GM21515 (cell line): ENCODE data around the gene HEXA.

Experiments
- ATAC-seq: cut with Tn5 transposase; IDR thresholded peaks from one replicate; pipeline ENCODE4 v1.9.1; 2021; ENCODE audit not compliant: unreplicated experiment

Gene HEXA

GRCh38 chr15:72323752-72324151 lies 52.1 kb downstream of the HEXA start:
- ATAC-seq, result no peak

- peak; percentile 75 for ATAC-seq
Observed at GRCh38 chr15:72319985-72320671, 55.7 kb downstream of the HEXA start, which contains the start of gene CELF6. Gene CELF6, minus strand, starts transcription at chr15:72320157. Its CDS starts 283 bp downstream, at chr15:72319874.

- ATAC-seq, result peak; percentile 26
Observed at GRCh38 chr15:72319360-72319984, 56.3 kb downstream of the HEXA start.

- no peak for ATAC-seq
Observed at GRCh38 chr15:72318408-72318942, 57.3 kb downstream of the HEXA start.

GRCh38 chr15:72315706-72316370 lies 60.0 kb downstream of the HEXA start:
- no peak for ATAC-seq

GRCh38 chr15:72313881-72314280 lies 61.9 kb downstream of the HEXA start:
- ATAC-seq, result no peak

- ATAC-seq, result no peak
Observed at GRCh38 chr15:72313448-72313840, 62.4 kb downstream of the HEXA start.

GRCh38 chr15:72312605-72313447 lies 63.0 kb downstream of the HEXA start:
- ATAC-seq, result peak; percentile 82

GRCh38 chr15:72307026-72307425 lies 68.8 kb downstream of the HEXA start:
- ATAC-seq, result no peak

- ATAC-seq, result no peak
Observed at GRCh38 chr15:72306211-72306785, 69.5 kb downstream of the HEXA start.

GRCh38 chr15:72304596-72304995 lies 71.2 kb downstream of the HEXA start:
- no peak for ATAC-seq

- no peak for ATAC-seq
Observed at GRCh38 chr15:72302955-72303354, 72.9 kb downstream of the HEXA start.
